HG03432 (cell line): ENCODE results near the gene CYP2A13.
"Not testable (repeated sequence)": the region's sequence is repeated elsewhere in the genome, so short reads cannot be mapped to it uniquely, and the experiment has no call there.

Experiments used
- ATAC-seq: cut with Tn5 transposase; IDR thresholded peaks from one replicate; pipeline ENCODE4 v1.9.1; 2021; ENCODE audit warnings: mild to moderate bottlenecking, moderate library complexity; ENCODE audit not compliant: unreplicated experiment

The CYP2A13 gene, protein sequence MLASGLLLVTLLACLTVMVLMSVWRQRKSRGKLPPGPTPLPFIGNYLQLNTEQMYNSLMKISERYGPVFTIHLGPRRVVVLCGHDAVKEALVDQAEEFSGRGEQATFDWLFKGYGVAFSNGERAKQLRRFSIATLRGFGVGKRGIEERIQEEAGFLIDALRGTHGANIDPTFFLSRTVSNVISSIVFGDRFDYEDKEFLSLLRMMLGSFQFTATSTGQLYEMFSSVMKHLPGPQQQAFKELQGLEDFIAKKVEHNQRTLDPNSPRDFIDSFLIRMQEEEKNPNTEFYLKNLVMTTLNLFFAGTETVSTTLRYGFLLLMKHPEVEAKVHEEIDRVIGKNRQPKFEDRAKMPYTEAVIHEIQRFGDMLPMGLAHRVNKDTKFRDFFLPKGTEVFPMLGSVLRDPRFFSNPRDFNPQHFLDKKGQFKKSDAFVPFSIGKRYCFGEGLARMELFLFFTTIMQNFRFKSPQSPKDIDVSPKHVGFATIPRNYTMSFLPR

DNA sequence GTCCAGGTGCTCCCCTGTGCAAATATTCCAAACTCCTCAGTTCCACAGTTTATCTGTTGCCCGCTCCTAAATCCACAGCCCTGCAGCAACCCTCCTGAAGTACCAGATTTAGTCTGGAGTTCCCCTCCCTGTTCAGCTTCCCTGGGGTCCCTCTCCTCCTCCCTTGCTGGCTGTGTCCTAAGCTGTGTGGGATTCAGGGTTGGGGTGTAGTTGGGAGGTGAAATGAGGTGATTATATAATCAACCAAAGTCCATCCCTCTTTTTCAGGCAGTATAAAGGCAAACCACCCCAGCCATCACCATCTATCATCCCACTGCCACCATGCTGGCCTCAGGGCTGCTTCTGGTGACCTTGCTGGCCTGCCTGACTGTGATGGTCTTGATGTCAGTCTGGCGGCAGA, at the start of gene CYP2A13:
Gene CYP2A13, plus strand, starts transcription at position 301 of the 400 bp plus-strand sequence. Its CDS starts 21 bp downstream, at position 322.
- no peak for ATAC-seq

DNA sequence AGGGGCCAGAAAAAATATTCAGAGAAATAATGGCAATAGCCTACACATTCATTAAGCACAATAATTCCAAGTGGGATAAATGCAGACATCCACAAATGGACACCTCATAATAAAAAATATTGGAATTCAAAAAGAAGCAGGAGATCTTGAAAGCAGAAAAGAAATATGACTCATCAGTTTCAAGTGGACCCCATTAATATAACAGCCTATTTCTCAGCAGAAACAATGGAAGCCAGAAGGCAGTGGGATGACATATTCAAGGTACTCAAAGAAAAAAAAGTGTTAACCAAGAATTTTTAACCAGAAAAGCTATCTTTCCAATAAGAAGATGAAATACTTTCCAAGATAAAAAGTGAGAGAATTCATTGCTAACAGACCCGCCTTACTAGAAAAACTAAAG, 48.4 kb upstream of the CYP2A13 start:
- no peak for ATAC-seq

DNA sequence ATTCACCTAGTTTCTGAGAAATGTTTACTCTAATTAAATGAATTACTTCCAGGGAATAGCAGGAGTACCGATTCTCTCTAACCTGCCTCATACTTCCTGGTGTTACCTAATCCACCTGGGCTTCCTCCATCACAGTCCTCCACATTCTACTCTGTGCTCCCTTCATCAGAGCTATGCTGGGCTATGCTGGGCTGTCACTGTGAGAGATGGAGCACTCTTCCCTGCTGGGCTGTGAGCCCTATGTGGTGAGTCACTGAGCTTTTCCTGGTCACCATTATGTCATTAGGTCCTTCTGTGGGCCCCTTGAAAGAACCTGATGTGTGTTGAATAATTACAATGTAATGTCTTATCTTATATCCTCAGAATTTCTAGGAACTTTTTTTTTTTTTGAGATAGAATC, 43.2 kb upstream of the CYP2A13 start:
- ATAC-seq = not testable (repeated sequence)

DNA sequence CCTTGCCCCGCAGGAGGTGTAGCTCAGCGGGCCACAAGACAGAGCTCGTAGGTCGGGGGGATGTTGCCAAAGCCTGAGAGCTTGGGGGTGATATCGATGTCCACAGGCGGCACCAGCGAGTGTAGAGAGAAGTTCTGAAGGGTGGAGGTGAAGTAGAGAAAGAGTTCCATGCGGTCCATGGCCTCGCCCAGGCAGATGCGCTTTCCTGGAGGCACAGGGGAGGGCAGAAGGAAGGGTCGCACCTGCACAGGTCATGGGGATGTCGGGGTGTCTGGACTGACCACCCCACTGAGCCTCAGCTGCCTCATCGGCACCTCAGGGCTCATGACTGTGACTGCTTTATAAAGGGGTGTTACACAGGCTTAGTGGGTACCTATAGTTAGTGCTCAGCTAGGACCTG, 37.8 kb upstream of the CYP2A13 start:
- no peak for ATAC-seq

DNA sequence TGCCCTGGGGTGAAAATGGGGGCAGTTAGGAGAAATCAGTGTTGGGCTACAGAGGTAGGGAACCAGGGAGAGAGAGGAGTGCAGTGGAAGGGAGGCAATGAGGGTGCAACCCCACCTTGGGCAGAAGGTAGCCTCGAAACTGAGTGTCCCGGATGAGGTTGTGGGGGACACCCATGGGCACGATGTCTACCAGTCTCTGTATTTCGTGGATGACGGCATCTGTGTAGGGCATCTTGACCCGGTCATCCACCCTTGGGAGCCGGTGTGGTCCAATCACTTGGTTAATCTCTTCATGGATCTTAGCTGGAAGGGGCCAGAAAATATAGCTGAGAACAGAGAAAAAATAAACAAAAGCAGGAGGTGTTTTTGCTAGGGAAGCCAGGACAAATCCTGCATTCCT, 36.1 kb upstream of the CYP2A13 start:
- not testable (repeated sequence) for ATAC-seq

DNA sequence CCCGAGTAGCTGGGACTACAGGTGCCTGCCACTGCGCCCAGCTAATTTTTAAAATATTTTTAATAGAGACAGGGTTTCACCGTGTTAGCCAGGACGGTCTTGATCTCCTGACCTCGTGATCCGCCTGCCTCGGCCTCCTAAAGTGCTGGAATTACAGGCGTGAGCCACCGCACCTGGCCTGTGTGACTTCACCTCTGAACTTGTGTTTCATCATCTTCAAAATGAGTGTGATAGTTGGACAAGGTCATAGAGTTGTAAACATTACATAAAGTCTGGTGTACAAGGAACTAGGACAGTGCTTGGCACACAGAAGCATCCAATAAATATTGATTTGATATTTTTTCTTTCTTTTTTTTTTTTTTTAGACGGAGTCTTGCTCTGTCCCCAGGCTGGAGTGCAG, 34.9 kb upstream of the CYP2A13 start:
- not testable (repeated sequence) for ATAC-seq

DNA sequence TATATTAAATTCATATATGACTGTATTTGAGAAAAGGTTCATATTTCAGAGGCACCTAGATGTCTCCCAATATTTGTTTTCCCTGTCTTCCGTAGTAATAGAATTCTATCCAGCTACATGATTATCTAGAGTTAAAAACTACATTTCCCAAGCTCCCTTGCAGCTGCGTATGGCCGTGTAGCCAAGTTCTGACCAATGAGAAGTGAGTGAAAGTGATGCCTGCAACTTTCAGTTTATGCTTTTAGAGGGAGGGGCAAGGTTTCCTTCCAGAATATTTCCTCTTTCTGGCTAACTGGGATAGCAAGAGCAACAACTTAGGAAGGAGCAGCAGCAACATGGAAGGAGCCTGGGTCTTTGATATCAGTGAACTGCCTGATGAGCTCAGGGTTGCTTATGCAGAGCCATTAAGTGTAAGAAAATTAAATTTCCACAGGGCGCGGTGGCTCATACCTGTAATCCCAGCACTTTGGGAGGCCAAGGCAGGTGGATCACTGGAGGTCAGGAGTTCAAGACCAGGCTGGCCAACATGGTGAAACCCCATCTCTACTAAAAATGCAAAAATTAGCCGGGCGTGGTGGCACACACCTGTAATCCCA, 23.2 kb upstream of the CYP2A13 start:
- no peak for ATAC-seq

DNA sequence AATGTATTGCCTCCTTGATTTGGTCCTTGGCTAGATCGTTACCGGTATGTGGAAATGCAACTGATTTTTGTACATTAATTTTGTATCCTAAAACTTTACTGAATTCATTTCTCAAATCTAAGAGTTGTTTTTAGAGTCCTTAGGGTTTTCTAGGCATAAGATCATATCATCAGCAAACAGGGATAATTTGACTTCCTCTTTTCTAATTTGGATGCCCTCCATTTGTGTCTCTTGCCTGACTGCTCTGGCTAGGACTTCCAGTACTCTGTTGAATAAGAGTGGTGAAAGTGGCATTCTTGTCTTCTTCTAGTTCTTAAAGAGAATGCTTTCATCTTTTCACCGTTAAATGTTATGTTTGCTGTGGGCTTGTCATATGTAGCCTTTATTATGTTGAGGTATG, 12.0 kb upstream of the CYP2A13 start:
- no peak for ATAC-seq

DNA sequence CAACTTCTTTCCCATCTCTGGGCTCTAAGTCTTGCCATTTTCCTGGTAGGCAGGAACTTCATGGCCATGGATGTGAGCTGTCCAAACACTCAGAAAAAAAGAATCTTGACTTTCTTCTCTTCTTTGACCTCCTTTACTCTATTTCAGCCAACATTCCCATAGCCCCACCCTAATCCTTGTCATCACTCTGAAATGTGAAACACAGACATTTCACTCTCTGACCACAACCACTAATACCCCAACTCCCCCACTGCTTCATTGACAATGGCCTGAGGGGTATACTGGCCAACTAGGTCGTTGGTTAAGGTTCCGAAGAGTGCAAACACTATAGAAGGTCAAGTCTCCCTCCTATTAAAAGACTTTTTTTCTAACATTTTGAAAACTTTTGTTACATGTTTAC, 4.7 kb upstream of the CYP2A13 start:
- ATAC-seq = no peak

DNA sequence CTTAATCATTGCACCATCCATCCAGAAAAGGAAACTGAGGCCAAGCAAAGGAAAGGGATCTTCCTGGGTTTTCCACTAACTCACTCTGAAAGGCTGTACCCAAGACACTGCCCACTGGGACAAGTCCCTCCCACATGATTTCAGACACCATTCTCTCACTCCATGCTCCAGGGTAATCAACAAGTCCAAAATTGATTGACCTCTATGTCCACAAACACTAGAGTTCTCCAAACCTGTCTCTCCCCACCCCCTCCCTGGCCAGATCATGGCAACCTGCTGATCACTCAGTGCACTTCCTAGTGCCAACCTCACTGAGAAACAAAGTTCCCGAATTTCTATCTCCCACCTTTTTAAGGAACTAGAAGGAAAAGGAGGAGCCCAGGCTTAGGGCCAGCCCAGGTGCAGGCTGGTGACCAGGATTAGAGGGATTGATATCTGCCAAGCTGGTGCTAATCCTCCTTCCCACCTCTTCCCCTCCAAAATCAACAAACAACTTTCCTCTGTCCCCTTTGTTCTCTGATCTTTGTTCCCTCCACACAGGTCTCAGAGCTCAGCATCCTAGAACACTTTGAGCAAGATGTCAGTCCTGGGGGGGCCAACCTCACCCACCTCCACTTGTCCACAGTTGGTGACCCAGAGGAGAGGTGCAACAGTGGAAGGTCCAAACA, 2.4 kb upstream of the CYP2A13 start:
- no peak for ATAC-seq

DNA sequence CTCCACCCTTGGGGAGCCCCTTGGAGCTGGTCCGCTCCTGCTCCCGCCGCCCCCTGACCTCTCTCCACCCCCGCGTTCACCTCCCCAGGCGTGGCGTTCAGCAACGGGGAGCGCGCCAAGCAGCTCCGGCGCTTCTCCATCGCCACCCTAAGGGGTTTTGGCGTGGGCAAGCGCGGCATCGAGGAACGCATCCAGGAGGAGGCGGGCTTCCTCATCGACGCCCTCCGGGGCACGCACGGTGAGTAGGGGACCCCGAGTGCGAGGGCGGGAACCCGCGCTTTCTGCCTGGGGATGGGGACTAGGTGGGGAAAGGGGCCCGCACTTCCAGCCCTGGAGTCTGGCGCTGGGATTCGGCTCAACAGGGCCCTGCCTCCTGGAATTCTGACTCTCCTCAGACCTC, 1.7 kb downstream of the CYP2A13 start:
- no peak for ATAC-seq

DNA sequence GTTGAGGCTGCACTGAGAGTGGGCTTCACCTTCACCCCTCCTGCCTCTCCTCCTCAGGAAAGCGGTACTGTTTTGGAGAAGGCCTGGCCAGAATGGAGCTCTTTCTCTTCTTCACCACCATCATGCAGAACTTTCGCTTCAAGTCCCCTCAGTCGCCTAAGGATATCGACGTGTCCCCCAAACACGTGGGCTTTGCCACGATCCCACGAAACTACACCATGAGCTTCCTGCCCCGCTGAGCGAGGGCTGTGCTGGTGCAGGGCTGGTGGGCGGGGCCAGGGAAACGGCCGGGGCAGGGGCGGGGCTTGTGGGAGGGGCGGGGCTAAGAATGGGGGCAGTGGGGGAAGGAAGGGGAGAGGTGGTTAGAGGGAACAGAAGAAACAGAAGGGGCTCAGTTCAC, 7.5 kb downstream of the CYP2A13 start:
- no peak for ATAC-seq

DNA sequence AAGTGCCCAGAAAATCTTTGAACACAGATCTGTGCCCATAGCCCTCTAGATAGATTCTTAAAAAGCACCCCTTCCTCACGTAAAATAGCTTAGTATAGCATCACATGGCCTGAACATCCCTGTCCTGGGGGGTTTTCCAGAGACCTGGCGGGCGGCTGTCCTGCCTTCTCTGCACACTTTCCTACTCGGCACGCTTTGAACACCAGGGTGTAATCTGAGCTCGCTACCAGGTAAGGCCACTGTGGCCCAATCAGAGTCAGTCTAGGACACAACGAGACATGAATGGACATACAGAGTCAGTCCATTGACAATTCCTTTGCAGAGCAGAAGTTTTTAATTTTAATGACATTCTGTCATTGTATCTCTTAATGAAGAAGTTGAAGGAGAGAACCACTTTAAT, 8.1 kb downstream of the CYP2A13 start:
- no peak for ATAC-seq

DNA sequence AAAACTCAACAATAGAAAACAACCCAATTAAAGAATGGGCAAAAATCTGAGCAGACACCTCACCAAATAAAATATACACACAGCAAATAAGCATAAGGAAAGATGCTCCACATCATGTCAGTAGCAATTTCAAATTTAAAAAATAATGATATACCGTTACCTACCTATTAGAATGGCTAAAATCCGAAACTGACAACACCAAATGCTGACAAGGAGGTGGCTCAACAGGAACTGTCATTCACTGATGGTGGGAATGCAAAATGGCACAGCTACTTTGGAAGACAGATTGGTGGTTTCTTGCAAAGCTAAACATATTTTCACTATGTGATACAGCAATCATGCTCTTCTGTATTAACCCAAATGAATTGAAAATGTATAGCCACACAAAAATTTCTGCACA, 9.1 kb downstream of the CYP2A13 start:
- no peak for ATAC-seq

DNA sequence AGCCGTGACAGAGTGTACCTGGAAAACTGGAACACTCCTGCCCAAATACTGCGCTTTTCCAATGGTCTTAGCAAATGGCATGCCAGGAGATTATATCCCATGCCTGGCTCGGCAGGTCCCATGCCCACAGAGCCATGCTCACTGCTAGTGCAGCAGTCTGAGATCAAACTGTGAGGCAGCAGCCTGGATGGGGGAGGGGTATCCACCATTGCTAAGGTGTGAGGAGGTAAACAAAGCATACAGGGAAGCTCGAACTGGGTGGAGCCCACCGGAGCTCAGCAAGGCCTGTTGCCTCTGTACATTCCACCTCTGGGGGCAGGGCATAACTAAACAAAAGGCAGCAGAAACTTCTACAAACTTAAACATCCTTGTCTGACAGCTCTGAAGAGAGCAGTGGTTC, 10.5 kb downstream of the CYP2A13 start:
- ATAC-seq = no peak

DNA sequence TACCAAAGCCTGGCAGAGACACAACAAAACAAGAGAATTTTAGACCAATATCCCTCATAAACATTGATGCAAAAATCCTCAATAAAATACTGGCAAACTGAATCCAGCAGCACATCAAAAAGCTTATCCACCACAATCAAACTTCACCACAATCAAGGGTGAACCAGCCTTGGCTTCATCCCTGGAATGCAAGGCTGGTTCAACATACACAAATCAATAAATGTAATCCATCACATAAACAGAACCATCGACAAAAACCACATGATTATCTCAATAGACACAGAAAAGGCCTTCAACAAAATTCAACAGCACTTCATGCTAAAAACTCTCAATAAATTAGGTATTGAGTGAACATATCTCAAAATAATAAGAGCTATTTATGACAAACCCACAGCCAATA, 14.0 kb downstream of the CYP2A13 start:
- not testable (repeated sequence) for ATAC-seq

DNA sequence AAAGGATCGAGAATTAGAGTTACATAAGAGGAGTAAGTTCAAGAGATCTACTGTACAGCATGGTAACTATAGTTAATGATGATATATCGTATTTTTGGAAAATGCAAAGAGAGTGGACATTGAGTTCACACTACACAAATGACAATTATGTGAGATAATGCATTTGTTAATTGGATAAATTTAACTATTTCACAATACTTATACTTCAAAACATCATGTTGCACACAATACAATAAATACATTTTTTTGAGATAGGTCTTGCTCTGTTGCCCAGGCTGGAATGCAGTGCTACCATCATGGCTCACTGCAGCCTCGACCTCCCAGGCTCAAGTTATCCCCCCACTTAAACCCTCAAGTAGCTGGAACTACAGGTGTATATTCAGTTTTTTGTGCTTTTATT, 17.9 kb downstream of the CYP2A13 start:
- no peak for ATAC-seq

DNA sequence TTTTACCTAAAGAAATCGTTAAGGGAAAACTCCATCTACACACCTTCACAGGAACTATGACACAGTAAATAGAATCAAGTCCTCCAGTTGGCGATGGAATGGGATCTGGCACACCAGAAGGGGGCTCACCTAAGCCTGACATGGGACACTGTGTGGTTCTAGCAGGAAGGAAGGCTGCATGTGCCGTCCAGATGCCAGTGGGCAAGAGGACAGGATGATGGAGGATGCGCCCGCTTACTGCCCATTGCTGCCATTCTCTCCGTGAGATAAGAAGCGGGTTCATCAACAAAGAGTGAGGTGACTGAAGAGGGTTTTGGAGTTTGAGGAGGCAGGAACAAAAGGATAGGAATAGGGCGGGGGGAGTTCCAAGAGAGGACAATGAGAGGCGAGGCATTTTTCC, 23.0 kb downstream of the CYP2A13 start:
- no peak for ATAC-seq

DNA sequence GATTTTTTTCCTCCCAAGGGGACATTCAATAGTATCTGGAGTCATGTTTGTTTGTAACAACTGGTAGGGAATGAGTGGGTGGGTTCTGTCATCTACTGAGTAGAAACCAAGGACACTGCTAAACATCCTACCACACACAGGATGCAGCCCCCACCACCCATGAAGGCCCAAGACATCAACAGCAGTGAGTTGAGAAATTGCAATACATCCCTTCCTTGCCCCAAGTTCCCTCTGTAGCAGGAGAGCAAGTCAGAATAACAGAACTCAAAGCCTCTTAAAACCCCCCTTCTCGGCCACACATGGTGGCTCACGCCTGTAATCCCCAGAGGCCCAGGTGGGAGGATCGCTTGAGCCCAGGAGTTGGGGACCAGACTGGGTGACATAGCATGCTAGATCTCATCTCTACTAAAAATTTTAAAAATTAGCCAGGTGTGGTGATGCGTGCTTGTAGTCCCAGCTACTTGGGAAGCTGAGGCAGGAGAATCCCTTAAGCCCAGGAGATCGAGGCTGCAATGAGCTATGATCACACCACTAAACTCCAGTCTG, 23.6 kb downstream of the CYP2A13 start:
- no peak for ATAC-seq

DNA sequence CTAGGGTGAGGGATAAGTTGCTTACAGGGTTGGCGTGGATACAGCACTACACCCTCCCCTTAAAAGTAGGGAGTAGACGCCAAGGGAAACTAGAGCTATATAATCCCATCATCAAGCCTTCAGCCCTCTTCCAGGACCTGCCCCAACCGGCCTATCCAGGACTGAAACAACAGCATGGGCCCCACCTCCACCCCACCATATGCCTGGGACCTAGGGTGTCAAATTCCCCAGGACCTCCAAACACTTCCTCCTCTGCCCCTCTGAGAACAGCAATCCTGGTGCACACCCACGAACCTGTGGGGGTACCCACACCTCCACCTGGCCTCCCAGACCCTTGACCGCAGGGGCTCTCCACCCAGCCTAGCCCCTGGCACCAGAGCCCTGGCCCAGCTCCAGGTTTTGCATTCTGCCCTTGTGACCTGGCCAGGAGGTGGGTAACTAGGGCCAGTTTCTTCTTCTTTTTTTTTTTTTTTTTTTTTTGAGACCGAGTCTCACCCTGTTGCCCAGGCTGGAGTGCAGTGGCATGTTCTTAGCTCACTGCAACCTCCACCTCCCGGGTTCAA, 24.6 kb downstream of the CYP2A13 start:
- no peak for ATAC-seq

DNA sequence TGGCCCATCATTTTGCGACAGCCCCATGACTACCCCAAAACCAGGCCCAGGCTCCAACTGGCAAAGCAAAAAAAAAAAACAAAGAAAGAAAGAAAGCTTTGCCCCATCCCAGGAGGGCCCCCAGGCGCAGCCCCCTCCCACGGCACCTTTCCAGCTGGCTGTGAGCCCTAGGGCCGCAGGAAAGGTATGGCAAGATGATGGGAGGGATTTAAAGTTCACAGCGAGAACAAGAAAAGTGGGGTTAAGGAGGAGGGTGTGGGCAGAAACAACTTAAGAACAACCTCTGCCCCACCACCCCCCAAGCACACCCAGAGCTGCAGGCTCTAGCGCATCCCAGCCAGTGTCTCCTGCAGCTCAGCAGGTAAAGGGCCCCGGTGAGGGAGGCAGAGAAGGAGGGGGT, 25.9 kb downstream of the CYP2A13 start, which contains the start of gene CYP2F1:
Gene CYP2F1, plus strand, starts transcription at position 301 of the 400 bp plus-strand sequence. CDS start 1,757 bp downstream, outside the sequence.
- ATAC-seq = no peak
